Cortex of kidney (tissue), 1 donor: ENCODE measurements around the gene TMEM229A.
"Not testable (repeated sequence)": the region's sequence is repeated elsewhere in the genome, so short reads cannot be mapped to it uniquely, and the experiment has no call there.

Experiments
- DNase-seq: peaks from one replicate; lab custom pipeline; 2025; lab: John Stamatoyannopoulos, UW

TMEM229A gene

DNA sequence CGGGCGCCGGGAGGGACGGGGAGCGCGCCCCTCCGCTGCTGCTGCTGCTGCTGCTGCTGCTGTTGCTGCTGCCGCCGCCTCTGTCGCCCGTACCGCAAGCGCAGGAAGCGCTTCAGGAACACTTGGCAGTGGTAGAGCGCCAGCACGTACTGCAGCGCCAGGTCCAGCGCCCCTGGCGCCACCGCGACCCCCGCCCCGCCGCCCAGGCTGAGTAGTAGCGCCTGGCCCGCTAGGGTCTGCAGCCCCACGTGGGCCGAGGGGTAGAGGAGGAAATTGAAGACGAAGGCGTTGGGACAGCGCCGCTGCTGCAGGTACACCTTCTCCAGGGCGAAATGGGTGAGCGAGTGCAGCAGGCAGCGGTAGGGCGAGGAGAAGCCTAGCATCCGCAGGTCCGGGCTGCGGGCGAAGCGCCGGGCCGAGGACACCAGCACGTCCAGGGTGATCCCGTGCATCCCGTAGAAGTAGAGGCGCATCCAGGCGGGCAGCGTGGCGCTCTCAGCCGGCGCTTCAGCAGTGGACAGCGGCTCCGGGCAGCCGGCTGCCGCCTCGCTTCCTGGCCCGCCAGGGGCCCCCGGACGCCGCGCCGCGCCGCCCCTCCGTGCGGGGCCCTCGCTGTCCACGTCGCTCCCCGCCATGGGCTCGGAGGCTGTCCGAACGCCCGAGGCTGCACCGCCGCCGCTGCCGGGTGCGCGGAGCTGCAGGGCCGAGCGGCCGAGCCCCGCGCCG is at the start of gene TMEM229A:
TSS of gene TMEM229A (minus strand) at position 699 of the 726 bp plus-strand sequence. CDS start at position 635, 64 bp downstream.
- DNase-seq = no peak

DNA sequence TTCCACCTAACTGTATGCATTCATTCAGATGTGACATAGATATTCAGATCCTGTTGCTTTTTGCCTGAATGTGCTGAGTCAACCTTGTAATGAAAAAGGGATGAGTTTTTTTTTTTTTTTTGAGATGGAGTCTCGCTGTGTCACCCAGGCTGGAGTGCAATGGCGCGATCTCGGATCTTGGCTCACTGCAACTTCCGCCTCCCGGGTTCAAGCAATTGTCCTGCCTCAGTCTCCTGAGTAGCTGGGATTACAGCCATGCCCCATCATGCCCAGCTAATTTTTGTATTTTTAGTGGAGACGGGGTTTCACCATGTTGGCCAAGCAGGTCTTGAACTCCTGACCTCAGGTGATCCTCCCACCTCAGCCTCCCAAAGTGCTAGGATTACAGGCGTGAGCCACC is 49.4 kb upstream of the TMEM229A start:
- DNase-seq = not testable (repeated sequence)

DNA sequence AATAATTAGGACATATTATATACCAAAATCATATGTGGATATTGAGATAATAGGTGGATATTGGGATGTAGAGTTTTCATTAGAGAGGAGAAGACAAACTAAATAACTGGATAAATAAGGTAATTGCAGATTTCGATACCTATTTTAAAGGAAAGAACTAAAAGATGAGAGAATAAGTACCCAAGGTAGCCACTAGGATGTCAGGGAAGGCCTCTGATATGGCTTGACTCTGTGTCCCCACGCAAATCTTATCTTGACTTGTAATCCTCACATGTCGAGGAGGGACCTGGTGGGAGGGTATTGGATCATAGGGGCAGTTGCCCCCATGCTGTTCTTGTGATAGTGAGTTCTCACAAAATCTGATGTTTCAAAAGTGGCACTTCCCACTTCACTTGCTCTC is 44.7 kb upstream of the TMEM229A start:
- DNase-seq = no peak

DNA sequence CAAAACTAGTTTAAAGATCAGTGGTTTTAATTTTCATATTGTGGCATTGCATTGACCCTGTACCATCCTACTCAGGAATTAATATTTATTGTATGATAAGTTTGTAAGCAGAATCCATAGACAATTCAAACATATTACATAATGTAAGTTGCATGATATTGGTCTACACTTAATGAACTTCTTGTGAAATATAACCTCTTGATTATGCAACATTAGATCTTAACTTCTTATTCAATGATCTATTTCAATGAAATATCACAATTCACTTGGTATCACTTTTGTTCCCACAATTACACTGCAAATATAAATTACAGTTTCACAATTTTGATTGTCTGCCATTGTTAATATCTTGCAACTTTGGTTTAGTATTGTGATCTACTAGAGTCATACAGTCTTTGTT is 44.0 kb upstream of the TMEM229A start:
- no peak for DNase-seq

DNA sequence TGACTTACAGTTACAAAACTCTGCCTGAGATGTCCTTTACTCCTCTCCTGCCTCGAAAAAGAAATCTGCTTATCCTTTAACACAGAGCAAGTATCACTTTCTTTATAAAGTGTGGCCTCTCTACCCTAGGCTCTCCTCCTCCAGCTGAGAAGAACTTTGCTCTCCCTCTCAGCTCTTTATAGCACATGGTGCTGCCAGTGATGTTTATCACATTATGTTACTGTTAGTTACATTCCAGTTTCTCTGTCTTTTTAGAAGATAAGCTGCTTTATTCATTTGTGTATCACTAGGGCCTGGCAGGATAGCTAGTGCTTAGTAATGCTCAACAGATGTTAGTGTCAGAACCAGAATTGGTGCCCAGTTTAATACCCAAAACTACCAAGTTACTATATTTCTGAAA is 41.1 kb upstream of the TMEM229A start:
- no peak for DNase-seq

DNA sequence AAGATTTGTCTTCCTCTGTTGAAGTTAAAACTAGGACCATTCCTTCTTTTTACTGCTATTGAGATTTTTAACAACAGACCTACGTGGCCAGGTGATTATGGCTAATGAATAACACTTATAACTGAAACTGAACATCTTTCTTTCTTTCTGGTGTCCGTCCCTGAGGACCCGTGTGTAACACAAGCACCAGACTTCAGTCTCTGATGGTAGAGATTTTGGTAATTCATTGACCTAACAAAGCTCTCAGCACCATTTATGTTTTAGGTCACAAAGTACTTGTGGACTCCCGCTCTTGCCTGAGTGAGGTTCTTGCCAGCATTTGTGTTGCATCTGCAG is 40.4 kb upstream of the TMEM229A start:
- no peak for DNase-seq

DNA sequence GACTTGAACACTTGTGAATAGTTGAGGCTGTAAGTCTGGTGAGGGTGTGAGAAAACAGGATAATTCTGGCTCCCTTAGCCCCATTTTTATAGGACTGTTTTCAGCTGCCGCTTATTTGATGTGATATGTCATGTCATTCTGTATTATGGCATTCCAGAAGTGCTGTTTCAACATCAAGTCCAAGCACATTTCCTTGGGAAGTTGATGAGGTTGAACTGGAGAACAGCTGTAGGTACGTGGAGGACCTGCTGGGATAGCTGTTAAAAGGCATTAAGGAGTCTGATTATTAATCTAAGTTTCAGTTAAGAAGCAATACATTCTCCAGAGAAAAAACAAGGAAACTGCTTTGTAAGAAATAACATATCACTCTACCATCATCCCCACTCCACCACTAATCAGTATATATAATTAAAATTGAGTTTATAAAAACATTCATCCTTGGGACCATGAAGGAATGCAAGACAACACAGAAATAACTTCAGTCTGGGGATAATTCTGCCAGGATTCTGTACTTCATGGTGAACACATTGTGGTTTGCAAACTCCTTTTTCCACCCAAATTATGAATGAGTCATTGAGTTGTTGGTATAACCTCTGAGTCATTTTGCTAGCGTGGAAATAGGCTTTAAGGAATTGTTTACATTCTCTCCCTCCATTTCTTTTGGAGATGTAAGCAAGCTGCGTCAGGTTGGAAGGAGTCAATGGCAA is 39.9 kb upstream of the TMEM229A start:
- DNase-seq = no peak

DNA sequence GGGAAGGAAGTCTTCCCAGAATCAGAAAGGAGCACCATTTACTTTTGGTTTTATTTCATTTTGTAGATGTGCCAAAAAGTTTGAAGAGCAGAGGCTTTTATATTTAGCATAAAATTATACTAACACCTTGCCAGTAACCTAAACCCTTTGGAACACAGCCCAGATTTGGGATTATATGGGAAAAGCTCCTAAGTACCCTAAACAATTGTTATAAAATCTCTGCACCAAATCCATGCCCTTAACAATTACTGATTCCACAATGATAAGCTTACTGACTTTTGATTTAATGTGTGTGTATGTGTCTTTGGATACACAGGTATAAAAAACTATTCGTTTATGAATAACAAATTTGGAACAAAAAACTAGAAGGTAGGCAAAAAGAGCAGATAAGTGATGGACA is 39.0 kb upstream of the TMEM229A start:
- no peak for DNase-seq

DNA sequence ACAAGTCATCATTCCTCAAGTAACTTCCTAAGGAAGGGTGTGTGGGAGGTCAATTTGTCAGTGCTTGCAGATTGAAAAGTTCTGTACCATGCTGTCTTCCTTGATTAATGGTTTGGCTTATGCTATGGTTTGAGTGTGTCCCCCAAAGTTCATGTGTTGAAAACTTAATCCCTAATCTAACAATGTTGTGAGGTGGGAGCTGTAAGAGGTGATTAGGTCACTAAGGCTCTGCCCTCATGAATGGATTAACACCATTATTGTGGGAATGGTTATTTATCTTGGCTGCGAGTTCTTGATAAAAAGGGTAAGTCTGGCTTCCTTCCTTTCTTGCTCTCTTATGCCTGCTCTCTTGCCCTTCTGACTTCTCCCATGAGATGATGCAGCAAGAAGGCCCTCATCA is 29.3 kb upstream of the TMEM229A start:
- DNase-seq = no peak

DNA sequence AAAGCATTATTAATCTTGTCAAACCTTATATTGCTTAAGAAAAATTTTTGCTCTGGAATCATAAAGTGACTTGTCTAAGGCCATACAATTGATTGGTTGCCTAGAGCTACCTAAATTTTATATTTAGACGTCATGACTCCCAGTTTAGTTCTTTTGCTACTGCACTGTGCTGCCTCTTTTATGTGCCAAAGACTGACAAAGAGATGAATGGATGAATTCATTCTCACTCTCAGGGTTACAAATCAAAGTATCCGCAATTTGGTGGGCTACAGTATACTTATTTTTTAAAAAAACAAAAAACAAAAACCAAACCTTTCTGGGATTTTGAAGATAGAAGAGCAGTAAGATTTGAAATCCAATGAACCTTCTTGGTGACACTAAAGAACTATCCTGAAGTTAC is 27.7 kb upstream of the TMEM229A start:
- no peak for DNase-seq

DNA sequence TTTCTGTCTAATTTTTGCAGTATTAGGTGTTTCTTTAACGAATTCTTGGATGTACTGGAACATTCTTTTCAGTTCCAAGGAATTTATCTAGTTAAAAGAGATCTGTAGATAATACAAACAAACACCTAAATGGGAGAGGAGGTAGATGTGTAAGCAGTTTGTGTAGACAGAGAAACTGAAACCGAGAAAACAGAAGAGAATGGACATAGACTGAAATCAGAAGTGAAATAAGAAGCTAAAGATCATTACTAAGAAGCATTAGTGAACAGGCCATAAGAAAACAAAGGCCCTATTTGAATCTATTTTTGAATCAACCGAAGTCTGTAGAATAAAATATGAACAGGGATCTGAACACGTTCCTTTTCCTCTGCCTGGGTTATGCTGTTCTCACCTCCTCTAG is 26.5 kb upstream of the TMEM229A start:
- no peak for DNase-seq

DNA sequence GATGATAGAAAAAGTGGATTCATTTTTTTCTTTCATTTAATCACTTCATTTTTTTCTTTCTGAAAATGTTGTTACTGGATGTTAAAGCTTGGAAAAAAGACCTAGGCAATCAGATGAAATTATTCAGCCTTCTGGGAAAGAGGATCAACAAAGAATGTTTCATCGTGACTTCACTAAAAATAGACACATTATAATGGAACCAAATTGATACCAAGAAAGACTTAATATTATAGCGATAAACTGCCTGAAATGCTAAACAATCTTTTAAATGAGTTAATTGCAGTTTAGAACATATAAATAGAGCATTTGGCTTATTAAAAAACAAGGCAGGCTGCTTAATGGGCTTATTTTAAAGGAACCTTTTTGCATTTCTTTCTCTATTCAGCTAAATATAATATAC is 25.6 kb upstream of the TMEM229A start:
- no peak for DNase-seq

DNA sequence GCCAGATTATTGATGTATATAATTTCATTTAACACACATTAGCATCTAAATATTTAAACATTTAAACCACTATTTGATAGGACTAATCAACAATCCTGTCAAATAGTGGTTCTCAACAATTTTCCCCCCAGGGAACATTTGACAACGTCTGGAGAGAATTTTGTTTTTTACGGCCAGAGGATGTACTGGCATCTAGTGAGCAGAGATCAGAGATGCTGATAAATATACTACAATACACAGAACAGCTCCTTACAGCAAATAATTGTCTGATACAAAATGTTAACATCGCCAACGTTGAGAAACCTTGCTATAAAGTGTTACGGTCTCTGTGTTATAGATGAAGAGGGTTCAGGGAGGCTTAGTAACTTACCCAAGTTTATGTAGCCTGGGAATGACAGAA is 25.0 kb upstream of the TMEM229A start:
- DNase-seq = no peak

DNA sequence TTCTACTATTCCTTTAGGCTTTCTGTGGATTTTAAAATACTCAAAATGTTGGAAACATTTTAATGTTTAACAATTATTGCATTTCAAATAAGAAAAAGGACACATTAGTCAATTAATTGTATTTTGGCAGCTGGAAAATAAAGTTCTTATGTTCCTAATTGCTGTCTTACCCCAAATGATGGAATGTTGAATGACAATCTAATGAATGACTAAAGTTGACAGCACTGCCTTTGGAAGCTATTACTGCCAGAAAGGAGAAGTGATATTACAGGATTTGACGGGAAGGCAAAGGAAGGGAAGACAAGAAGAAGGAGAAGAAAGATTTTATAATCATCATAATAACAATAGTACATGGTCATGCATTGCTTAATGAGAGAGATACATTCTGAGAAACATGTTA is 23.4 kb upstream of the TMEM229A start:
- no peak for DNase-seq

DNA sequence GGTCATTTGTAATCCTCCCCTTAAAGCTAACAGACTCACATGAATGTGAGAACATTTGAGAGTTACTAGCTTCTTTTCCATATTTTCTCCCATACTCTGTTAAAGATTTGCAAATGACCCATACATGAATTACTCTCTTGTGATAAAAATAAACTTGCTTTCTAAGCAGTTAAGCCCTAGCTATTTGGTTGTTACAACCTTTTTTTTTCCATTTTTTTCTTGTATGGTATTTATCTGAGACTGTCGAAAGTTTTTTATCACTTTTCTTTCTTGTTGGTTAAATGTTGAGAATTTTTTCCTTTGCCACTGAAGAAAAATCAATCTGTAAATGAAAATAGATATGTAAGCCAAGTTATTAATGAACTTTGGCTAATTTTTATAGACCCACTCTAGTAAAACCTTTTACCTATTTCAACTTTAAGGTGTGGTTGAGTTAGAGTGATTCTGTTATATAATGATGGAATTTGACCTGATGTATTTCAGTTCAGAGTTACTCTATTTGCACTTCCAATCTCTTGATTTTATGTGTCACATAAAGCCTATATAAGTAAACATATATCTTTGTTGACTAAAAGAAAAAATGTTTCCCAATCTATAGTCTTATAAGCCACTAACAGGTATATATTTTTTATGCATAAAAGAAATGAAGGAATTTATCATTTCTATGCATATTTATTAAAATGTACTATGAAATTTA is 19.0 kb upstream of the TMEM229A start:
- no peak for DNase-seq

DNA sequence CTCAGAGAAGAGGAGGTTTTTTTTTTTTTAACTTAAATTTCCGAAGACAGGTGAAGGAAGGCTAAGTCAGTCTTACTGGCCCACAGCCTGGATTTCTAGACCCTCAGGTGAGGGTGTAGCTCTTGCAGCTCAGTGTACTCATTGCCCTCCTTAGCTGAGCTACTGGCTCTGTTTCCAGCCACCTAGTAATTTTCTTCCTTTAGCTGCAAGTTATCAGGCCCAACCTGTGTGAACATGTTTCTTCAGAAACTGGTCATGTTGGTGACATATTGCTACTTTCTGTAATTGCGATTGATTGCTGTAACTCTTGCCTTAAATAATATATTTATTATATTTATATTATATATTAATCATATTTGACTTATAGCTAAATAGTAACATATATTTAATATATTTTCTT is 10.0 kb upstream of the TMEM229A start:
- no peak for DNase-seq

DNA sequence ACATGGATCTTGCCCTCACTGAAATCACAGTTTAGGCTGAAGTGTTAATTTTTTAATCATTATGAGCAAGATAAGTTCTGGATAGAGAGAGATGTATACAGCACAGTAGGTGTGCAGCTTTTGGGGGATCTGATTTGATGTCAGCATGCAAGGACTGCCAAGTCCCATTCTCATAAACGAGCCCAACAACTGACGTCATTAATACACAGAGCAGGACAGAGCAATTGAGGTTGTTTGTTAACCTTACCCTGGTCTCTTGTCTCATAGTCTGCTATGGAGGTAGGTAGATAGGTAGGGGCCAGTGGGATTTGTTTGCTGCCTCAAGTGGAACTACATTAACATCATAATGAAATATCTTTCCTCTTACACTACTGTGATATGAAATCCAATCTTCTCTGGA is 8.6 kb upstream of the TMEM229A start:
- DNase-seq = no peak

DNA sequence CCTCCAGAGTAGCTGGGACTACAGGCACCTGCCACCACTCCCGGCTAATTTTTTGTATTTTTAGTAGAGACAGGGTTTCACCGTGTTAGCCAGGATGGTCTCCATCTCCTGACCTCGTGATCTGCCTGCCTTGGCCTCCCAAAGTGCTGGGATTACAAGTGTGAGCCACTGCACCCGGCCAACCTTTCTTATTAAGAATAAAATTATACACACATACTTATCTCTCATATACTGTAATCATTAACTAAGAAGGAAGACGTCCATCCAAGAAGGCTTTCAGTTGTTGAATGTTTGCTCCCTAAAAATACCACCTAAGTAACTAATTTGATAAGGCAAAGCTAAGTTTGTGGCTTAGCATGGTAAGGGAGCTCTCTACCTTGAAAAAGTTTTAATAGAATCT is 5.0 kb upstream of the TMEM229A start:
- DNase-seq = not testable (repeated sequence)

DNA sequence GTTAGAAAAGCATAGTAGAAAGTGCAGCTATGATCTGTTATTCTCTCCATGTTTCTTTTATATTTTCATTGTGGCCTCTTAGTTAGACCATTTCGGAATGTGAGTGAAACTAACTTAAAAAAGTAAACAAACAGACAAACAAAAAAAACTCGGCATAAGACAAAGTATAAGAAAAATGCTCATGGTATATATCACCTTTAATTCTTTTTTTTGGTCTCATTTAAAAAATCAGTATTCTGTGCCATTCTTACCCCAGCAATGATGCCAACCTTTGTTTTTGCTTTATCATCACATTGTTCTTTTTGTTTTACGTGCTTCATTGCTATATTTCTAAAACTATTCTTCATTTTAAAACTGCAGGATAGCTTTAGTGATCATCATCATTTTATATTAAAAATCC is 2.8 kb upstream of the TMEM229A start:
- no peak for DNase-seq

DNA sequence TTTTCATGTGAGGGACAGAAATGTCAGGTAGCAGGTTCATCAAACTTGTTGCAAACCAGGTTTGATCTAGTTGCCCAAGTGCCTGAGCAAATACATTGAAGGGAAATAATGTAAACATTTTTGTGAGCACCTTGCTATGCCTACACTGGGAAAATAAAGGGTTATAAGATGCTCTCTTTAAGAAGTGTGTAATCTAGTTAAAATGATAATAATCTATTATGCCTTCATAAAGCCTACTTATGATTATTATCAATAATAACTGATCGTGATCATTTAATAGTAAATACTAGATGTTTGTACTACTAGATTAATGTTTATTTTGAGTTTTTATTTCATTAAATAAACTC is 1.9 kb upstream of the TMEM229A start:
- no peak for DNase-seq

DNA sequence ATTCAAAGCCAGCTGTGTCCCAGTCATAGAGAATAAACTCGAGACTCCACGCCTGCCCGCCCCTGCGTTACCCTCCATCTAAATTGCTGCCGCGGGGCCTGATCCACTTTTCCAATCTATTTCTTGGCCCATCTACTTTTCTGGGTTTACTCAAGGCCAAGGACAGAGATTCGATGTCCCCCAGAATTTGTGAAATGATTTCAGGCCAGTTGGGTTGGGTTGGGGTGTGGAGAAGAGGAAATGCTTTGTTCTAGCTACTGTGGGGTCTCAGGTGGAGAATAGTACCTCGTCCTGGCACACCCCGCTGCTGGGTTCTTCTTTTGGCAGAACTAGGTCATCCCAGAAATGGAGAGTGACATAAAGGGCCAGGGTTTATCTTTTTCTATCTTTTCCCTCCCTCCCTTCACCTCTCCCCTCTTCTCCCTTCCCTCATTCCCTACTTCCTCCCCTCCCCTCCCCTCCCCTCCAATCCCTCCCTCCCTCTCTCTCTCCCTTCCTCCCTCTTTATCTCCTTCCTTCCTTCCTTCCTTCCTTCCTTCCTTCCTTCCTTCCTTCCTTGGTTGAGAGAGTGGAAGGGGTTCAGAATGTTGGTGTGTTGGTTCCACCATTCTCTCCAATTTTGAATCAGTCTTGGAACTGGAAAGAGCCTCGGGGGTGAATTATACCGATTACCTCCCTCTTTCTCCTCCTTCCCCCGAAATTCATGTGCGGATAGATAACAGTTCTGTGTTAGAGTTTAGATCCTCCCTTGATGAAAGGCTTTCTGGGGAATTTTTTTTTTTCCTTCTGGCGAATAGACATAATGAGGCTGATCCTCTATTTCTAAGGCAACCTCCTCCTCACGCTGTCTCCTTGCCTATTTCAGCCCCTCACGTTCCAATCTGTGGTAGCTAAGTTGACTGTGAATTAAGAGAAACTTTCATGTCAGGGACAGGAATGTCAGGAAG is 1.2 kb upstream of the TMEM229A start:
- DNase-seq = no peak

DNA sequence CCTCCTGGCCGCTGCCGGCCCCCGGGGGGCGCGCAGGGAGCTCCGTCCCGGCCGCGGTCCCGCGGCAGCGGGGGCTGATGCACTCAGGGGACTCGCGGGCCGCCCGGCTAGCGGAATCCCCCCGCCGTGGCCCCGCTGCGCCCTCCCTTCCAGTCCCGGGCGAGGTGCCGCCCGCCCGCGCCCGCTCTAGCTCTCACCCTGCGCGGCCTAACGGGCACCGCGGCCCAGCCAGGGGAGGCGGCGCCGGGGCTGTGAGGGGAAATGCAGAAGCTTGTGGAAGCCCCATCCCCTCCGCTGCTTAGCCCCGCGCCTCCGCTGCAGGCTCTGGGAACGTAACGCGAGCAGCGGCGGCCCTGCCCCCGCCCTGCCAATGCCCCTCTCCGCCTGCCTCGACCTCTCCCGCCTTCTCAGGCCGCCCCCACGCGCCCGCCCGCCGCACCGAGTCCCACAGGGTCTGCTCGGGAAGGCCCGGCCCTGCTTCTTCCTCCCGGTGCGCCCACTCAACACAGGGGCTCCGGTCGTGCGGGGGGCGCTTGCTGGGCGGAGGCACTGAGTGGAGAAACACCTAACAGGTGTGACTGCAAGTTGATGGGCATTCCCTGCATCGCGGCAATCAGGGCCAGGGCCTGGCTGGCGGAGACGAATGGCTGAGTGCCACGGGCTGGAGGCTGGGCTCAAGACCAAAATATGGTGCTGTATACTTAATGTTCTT is 384 bp upstream of the TMEM229A start:
- no peak for DNase-seq
